AG09309 (cell line): ENCODE results near the gene CASR.

ENCODE experiments used
- DNase-seq: peaks from one replicate; pipeline ENCODE4 v3.0.0-alpha.2; 2010; ENCODE audit warnings: low read depth
- H3K4me3 ChIP-seq: 2 replicates; pipeline ENCODE4 v1.5.1; 2011; ENCODE audit warnings: mild to moderate bottlenecking, low read depth, low read length, moderate library complexity; ENCODE audit not compliant: control insufficient read depth
- TF ChIP-seq, protein P1 (sequence below): IDR thresholded peaks from 2 replicates; pipeline ENCODE4 v1.5.1; 2011; ENCODE audit warnings: mild to moderate bottlenecking, low read depth, low read length, inconsistent platforms; ENCODE audit not compliant: insufficient read depth, control insufficient read depth; ENCODE audit errors: missing control alignments

CASR gene

DNA sequence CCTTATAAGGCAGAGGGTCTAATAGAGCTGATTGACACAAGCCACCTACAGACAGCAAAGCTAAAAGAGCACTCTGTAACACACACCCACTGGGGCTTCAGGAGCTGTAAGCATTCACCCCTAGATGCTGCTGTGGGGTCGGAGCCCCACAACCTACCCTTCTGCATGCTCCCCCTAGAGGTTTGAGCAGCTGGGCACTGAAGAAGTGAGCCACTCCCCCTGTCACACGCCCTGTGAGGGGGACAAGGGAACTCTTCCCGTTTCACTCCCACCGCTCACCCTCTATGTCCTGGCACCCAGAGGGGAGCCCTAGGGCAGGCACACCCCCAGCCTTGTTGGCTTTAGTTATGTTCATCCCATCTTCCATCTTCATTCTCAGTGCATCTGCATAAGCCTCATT lies 132.2 kb downstream of the CASR start:
- DNase-seq = no peak
- TF ChIP-seq, protein P1, sequence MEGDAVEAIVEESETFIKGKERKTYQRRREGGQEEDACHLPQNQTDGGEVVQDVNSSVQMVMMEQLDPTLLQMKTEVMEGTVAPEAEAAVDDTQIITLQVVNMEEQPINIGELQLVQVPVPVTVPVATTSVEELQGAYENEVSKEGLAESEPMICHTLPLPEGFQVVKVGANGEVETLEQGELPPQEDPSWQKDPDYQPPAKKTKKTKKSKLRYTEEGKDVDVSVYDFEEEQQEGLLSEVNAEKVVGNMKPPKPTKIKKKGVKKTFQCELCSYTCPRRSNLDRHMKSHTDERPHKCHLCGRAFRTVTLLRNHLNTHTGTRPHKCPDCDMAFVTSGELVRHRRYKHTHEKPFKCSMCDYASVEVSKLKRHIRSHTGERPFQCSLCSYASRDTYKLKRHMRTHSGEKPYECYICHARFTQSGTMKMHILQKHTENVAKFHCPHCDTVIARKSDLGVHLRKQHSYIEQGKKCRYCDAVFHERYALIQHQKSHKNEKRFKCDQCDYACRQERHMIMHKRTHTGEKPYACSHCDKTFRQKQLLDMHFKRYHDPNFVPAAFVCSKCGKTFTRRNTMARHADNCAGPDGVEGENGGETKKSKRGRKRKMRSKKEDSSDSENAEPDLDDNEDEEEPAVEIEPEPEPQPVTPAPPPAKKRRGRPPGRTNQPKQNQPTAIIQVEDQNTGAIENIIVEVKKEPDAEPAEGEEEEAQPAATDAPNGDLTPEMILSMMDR = no peak
- H3K4me3 ChIP-seq = no peak overlapping the region

DNA sequence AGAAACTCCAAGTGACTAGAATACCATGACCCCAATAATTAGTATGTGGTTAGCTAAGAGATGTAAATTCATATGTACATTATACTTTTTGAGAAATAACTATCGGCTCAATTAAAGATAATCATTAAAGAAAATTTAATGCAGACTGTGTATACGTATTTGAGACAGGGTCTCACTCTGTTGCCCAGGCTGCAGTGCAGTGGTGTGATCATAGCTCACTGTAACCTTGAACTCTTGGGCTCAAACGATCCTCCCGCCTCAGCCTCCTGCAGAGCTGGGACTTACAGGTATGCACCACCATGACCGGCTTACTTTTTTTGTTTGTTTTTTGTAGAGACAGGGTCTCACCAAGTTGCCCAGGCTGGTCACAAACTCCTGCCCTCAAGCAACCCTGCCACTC lies 132.9 kb downstream of the CASR start:
- TF ChIP-seq, protein P1 = no peak
- no peak for DNase-seq
- H3K4me3 ChIP-seq = no peak overlapping the region

DNA sequence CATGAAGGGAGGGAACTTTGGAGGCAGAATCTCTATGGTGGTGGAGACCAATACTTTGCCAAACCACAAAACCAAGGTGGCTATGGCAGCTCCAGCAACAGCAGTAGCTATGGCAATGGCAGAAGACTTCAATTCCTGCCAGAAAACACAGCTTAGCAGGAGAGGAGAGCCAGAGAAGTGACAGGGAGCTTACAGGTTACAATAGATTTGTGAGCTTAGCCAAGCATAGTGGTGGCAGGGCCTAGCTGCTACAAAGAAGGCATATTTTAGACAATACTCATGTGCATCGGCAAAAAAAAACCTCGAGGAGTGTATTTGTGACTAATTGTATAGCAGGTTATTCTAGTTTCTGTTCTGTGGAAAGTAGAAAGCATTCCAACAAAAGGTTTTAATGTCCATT lies 135.2 kb downstream of the CASR start:
- TF ChIP-seq, protein P1 = no peak
- DNase-seq = no peak
- H3K4me3 ChIP-seq = no peak overlapping the region

DNA sequence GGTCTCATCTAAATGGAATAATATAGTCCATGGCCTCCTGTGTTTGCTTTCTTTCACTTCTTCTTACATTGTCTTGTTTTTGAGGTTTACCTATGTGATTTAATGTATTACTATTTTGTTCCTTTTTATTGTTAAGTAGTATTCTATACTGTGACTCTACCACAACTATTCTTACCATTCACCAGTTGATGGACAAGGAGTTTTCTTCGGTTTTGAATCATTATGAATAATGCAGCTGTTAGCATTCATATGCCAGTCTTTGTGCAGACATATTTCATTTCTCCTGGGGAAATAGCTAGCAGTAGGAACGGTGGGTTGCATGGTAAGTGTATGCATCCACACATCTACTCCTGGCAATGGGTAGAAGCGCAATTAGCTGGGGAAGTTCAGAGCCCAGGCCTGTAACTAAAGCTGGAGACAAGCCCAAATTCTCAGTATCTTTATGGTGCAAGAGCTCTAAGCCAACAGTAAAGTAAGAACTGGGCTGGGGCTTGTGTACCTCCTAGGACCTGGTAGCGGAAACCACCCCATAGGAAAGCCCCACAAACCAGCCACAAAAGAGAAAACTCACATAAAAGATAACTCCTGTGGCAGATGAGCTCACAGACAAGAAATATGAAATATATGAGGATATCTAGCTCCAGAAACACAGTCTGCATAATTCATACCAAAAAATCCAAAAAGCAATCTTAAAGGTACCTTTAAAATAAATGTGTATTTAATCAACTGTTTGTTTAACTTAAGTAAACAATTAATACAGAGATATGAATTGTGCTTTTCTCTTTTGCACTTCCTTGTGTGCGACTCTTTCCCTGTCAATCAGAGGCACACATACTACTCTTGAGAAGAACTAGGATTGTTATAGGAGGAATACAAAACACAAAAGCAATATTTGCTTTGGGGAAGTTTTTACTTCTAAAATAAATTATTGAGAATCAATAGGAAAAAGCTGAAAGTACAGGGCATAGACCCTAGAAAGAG lies 138.9 kb downstream of the CASR start:
- TF ChIP-seq, protein P1 = no peak
- DNase-seq = no peak
- H3K4me3 ChIP-seq = no peak overlapping the region

DNA sequence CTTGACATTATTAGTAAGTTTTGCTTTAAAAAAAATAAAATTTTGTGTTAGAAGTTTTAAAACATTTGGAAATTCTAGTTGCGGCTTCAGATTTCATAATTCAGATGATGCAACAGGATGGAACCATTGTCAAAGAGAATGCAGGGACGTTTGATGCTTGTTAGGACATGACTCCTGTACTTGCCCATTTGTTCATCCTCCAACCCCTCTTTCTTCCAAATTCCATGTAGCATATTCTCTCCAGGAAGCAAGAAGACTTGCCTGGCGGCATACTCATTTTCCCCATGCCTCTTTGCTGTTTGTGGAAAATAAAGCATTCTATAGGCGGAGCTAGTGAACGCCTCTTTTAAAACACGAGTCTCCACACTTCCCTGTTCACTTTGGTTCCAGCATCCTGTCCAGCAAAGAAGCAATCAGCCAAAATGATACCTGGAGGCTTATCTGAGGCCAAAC lies 141.4 kb downstream of the CASR start, which contains the start of gene CSTA:
Gene CSTA, plus strand, starts transcription at position 378 of the 453 bp plus-strand sequence. Its CDS starts 45 bp downstream, at position 423.
- TF ChIP-seq, protein P1 = no peak
- DNase-seq = peak; percentile 14
- peak within 1 kb of the TSS; percentile 20 for H3K4me3 ChIP-seq

DNA sequence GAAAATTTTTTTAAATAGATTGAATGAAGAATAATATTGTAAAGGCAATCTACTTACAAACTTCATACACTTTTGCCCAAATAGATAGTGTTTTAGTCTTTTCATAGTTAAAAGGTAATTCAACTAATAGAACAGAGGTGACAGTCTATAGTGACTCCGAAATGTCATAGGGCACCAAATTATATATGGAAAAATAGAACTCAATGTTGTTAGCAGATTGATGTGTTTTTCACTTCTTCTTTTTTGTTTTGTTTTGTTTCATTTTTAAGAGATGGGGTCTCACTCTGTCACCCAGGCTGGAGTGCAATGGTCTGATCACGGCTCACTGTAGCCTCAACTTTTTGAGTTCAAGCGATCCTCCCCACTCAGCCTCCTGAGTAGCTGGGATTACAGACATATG lies 142.3 kb downstream of the CASR start:
- TF ChIP-seq, protein P1 = no peak
- no peak for DNase-seq
- no peak overlapping the region for H3K4me3 ChIP-seq
